NCI-H1694 (cell line): Measurements from ENCODE around the gene HCFC1.

Source experiments
- DNase-seq: peaks from one replicate; lab custom pipeline; 2025; lab: John Stamatoyannopoulos, UW

Gene HCFC1

DNA sequence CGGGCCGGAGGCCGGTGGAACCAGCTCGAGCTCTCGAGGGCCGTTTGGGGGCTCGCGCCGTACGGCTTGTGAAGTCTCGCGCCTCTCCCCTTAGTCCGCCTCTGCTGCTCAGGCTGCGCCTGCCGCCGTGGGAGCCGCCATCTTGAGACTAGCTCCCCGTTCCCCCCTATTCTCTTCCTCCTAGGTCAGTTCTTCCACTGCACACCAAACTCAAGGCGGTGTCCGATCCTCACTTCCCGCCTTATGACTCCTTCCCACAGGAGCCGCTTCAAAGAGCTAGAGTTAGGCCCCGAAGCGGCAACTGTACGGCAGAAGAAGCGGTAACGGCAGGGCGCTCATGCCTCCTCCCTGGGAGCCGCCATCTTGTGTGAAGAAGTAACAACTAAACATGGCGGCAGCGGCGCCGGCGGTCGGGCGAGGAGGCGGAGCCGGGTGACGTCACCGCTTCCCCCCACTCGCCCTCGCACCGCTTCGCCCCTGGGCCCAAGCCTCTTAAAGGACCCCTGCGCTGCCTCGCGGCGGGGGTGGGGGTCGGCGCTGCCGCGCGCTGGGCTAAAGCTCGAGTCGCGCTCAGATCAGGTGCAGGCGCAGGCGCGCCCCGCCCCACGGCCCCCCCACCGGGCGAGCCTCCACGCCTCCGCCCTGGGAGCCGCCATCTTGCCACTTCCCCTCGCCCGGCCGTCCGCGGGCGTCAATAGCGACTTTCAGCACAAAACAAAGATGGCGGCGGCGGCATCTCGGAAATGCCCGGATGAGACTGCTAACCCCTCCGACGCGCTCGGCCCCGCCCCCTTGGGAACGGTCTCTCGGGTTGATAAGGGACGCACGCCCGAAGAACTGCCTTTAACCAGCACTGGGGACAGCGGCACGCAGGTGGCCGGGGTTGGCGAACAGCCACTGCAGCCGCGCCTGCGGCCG lies at the start of gene HCFC1:
HCFC1 (minus strand) TSS at position 369 of the 918 bp plus-strand sequence. CDS start 978 bp downstream, outside the sequence.
- DNase-seq, result peak; percentile 91

DNA sequence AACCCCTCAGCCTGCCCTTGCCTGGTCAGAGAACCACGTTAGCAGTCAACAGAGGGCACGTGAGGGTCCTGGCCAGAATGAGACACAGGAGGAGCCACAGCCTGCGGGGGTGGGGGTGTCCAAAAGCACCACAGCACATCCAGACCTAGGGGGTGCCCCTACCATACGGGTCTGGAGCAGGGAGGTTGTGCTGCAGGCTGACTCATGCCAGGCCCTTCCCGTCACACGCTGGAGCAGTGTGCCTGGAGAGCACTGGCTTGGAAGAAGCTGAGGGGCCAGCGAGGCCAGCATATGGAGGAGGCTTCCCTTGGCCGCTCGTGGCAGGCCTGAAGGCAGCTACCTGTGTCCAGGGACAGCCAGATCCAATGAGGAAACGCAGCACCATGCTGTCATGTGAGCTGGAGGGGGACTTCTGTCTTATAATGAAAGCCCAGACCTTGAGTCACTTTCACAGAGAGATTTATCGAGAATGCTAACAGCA lies 49.6 kb upstream of the HCFC1 start:
- DNase-seq, result no peak

DNA sequence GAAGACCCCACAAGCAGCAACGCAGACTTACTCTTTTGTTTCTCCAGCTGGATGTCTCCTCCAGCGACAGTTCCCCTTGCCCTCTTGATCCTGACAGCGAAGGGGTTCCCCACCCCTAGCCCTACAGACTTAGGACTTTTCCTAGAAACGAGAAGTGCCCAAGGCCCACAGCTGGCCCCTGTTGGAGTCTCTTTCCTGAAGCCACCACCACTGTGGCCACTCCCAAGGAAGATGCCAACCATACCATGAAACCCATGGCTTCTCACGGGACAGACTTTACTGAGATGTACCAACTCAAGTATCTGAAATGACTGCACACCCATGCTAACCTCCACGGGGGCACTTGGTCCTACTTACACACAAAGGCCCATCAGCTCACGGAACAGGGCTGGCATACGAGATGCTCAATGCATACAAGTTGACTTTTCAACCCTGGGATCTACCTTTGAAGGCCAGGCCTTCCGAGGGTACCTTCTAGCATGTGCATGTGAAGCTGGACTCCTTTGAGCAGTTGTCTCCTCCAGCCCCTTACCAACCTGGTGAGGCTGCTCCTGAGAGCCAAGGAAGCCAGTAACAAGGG lies 49.0 kb upstream of the HCFC1 start:
- DNase-seq, result no peak

DNA sequence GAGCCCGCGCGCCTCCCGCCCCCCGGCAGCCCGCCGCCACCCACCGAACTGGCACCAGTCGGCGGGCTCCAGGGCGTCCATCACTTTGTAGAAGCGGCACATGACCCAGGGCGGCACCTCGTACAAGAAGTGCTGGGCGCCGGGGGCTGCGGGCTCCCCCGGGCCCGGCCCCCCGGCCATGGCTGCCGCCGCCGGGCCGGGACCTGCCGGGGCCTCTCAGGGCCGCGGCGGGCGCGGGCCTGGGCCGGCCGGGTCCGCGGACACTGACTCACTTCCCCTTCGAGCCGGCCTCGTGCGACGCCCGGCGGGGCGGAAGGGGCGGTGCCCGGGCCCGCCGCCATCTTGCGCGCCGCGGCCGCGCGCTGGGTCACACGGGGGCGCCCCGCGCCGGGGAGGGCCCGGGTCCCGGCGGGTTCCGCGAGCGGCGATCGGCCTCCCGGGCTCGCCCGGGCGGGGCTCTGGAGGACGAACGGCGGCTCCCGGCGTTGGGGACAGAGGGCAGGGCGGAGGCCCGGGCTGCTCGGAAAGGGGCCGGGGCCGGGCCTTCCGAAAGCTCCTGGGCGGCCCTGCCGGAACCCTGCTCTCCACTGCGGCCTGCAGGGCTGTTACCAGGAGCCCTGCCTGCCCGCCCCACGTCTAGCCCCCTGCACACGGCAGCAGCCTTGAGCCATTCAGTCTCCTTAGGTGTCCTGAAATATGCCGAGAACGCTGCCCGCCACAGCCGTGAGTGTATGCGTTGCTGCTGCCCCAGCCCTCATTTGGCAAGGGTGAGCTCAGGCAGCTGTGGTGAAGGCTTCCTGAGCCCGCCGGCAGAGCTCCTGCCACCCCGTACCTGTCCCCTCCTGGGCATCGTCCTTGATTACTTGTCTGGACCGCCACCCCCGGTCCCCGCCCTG lies 48.3 kb upstream of the HCFC1 start, which contains the start of gene IRAK1:
IRAK1 (minus strand) TSS at position 270 of the 896 bp plus-strand sequence; CDS start at position 180, 90 bp downstream.
- no peak for DNase-seq

DNA sequence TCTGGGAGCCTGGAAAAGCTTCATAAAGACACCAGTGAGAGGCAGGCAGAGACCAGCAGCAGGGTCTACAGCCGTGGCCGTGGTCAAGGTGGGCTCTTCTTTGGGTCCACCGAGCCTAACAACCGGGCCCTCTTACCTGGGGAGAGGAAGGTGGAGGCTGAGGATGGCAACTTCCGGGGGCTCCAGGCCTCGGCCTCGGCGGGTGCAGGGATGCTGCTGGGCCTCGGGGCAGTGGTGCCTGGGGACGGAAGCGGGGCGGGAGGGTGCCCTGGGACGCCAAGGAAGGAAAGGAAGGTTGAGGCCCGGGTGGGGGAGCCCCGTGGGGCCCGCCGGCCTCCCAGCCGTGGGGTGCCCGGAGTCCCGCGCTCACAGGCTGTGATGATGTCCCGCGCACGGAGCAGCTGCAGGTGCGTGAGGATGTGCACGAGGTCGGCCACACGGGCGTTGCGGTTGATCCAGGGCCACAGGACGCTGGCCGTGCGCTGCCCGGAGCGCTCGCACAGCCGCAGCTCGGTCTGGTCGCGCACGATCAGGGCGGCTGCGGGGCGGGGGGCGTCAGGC lies 47.5 kb upstream of the HCFC1 start:
- no peak for DNase-seq

DNA sequence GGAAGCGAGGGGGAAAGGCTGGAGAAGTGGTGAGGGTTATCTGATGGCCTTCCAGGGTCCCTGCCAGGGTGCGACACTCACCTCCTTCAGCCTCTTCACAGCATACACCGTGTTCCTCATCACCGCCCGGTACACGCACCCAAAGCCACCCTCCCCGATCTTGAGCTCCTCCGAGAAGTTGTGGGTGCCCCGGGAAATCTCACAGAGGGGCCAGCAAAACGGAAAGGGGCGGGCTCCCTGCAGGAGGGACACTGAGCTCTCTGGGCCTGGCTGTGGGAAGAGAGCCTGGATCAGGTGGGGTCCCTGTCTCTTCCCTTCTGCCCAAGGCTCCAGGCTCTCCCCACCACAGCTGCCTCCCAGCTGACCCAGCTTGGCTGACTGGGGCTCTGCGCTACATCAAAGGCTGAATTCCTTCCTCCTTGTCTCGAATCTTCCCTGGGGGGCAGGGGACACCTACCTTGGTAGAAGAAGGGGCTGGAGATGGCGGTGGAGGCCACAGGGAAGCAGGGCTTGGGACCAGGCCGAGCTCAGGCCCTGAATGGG lies 47.0 kb upstream of the HCFC1 start:
- no peak for DNase-seq

DNA sequence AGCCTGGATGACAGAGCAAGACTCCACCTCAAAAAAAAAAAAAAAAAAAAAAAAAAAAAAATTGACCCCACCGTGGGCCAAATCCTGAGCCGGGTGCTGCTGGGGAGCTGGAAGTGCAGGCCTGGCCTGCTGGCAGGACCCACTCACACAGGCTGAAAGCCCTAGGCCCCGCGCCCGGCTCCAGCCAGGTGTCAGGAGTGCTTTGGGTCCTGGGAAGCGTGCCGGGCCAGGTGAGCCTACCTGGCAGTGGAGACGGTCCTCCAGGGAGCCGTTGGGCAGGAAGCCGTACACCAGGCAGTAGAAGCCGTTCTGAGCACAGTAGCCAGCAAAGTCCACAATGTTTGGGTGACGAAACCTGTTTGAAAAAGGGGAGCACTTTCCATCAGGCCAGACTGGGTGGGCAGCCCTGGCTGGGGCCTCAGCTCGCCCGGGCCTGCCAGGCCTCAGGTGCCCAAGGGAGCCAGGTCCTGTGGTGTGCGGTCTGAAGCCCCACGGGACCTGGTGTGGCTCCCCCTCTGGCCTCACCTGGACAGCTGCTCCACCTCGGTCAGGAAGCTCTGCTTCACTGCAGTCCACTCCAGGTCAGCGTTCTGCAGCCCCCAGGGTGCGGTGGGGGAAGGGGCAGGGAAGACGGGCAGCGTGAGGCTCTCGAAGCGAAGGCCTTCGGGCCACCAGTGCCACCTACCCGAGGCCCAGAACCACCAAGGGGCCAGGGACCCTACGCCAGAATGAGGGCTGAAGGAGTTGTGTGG lies 46.3 kb upstream of the HCFC1 start:
- DNase-seq, result no peak

DNA sequence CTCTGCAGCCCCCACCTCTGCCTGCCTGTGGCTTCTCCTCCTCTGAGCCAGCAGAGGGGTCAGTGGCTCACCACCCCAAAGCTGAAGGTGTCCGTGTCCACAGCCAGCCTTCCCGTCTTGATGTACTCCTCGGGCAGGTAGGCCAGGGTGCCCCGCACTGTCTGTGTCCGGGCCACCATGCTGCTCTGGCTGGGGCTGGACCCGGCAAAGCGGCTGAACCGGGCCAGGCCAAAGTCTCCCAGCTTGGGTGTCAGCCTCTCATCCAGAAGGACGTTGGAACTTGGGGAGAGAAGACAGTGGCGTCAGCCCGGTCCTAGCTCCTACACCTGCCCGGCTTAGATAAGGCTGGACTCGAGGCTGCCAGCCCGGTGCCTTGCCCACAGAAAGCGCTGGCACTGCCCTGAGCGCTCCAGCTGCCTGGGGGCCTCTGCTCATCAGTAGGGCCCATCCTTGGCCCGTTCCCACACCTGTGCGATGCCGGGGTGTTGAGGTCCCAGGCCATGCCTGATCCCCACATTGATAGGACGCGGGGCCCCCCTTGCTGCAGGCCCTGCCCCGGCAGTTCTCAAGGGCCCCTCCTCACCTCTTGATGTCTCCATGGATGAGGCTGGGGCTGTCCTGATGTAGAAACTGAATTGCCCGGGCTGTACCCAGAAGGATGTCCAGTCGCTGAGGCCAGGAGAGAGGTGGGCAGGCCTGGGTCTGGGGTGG lies 44.9 kb upstream of the HCFC1 start:
- no peak for DNase-seq

DNA sequence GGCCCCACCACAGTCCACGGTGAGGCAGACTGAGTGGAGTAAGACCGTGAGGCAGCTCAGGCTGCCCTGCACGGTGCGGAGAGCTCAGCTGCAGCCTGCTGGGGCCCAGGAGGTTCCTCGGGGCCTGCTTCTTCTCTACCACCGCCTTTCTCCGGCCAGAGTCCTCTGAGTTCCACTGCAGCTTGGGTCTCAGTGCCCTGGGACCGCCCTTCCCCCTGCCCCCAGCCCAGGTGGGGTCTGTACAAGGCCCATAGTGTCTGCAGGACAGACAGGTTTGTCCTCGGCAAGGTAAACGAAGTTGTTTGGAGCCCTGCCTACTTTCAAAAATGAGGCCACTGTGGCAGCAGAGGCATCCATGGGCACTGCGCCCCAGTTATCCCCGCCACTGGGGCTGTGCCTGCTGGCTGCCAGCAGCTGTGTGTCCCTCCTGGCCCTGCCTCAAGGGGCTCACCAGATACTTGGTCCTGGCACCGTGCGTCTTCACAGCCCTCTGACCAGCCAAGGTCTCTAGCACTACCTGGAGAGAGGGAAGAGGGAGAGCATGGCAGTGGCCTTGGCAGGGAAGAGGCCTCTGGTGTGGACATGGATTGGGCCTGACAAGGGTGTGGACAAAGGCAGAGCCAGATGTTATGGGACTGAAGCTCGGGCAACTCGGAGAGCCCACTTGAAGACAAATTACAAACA lies 44.1 kb upstream of the HCFC1 start:
- no peak for DNase-seq

DNA sequence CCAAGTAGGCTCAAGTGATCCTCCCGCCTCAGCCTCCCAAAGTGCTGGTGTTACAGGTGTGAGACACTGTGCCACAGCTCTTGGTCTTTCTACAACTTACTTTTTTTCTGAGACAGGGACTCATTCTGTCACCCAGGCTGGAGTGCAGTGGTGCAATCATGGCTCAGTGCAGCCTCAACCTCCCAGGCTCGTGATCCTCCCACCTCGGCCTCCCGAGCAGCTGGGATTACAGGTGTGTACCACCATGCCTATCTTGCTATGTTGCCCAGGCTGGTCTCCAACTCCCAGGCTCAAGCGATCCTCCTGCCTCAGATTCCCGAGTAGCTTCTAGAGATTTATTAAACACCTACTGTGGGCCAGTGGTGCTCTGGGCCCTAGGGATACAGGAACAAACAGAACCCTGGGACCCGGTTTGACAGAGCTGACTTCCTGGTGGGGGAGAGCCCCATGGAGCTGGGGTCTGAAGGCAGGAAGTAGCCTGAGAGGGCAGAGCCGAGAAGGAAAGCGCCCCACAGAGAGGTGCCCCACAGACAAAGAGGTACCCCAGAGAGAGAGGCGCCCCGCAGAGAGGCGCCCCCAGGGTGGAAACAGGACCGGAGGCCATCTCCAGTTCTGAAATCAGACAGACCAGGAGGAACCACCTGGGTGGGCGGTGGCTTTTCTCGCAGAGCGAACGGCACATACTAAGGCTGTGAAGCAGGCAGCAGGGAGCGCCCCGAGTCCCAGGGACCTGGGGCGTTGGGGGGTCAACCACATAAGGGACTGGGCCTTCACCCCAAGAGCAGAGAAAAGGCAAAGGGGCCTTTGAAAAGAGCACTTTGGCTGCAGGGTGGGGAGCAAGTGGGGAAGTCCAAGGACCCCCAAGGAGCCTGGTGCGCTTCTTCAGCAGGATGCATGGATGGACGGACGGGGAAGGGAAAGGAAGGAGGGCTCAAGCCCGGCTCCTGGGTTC lies 43.1 kb upstream of the HCFC1 start:
- DNase-seq, result no peak

DNA sequence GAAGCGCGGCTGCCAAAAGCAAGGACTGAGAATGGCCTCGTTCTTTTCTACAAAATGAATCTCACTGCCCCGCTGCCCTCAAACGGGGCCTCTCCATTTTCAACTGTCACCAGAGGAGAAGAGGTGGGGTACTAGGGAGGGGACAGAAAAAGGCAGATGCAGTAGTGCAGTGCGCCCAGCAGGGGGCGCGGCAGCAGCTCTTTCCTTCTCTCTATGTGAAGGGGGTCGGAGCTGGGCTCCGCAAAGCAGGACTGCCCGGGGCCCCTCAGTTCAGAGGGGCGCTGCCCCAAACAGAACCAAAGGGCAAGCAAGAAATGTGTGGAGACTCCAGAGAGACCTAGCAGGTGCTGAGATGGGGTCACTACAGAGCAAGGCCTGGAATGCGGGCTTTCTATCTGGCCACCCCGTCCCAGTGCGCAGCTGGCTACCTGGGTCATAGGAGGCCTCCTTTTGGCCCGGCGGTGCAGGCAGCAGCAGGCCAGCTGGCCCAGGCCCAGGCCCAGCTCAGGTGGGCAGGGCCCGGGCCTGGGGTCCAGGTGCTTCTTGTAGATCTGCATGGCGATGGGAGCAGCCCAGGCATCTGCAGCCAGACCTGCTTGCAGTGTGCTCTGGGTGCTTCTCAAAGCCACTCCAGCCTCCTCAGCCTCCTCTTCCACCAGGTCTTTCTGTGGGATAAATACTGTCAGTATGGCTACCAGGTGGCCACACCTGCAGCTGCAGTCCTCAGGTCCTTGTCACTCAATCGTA lies 42.2 kb upstream of the HCFC1 start:
- peak; percentile 62 for DNase-seq

DNA sequence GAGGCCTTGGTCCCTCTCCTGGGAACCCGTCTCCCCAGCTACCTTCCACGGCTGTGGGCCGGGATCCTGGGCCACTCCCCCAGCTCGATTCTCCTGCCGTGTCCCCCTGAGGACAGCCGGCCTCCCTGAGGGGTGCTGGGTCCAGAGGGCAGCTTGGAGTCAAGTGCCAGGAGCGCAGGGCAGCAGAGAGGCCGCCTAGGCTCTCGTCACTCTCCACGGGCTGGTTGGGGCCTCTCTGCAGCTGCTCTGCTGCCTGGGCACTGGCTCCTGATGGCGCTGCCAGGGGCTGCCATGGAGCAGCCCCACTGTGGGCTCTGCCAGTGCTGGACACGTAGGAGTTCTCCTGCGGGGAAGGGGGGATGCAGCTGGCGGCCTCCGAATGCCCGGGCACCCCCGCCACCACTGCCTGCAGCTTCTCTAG lies 41.4 kb upstream of the HCFC1 start:
- no peak for DNase-seq

DNA sequence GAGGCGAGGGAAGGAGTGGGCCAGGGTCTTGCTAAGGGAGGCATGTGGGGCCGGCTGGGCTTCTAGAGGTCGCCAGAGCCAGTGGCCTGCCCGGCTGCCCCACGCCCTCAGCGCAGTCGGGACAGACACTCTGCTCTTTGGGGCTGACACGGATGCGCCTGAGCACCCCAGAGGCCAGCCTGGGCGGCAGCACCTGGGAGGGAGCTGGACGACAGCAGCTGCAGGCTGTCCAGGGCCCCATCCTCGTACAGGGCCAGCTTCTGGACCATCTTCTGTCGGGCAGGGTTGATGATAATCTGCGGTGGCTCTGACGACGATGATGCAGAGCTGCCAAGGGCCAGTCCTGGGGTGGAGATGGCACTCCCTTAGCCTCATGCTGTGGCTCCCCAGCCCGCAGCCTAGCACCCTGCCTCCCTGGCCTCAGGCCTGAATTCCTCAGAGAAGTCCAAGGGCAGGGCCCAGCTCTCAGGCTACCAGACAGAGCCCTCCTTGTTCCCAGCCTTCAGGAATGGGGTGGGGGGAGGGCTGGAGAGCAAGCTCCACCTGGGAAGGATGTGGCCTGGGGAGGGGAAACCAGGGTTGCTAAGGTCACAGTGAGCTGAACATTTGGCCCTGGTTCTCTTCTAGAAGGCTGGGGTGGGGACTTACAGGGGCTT lies 40.8 kb upstream of the HCFC1 start:
- no peak for DNase-seq

DNA sequence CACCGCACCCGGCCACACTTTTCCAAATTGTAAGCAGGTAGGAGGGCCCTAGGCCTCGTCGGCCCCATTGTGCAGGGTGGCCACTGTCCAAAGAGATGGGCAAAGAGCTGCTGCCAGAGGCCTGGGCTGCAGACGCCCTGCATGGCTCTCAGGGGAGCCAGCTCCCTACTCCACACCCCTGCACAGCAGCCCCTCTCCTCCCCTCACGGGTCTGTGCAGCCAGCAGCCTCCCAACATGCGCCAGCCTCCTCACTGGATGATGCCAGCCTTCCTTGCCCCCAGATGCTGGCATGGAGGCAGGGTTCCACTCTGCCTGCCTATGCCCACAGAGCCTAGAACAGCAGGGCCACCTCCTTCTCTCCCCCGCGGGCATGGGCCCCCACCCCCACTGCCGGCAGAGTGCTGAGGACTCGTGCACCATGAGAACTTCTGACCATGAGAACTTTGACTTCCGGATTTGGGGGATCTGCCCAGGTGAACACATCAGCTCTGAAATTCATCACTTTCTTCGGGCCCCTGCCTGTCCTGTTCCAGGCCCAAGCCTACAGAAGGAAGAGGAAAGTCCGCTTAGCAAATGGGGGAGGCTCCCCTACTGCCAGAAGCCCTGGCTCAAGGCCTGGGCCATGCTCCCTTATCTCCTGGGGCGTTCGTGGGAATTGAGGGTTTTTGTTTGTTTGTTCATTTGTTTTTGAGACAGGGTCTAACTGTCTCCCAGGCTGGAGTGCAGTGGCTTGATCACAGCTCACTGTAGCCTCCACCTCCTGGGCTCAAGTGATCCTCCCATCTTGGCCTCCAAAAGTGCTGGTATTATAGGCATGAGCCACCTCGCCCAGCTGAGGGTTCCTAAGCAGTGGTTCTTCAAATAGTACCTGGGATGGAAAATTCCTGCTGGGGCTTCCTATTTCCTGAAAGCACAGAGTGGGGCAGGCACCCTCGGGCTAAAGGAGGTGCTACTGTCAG lies 40.0 kb upstream of the HCFC1 start:
- no peak for DNase-seq

DNA sequence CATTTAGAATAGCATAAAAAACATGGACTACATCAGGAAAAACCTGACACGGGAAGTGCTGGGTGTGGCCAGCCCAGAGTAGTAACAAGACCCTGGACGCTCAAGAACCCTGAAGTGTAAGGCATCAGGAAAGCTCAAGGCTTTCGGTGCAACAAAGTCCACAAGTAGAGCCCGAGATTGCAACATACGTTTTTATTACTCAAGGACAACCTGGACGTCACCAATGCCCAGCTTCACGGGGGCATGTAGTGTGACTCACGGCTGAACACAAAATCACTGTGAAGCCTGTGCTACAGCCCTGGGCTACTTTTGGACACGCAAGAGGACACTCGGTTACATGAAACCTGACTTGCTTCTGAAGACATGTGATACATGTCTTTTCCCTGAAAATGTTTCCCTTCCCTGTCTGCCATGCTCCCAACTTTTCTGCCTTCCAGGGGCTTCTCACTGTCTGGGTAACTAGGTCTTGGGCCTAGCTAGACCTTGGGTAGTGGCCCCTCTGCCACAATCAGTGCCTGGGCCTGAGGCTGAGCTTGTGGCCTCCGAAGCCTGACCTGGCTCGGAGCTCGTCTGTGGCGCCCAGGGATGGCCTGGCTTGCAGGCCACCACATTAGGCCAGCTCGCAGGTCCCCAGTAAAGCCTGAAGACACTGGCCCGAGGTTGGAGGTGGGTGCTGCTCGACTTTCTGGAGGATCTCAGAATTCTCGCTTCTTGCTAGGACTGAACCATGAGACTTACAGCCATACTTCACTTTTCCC lies 38.9 kb upstream of the HCFC1 start:
- DNase-seq, result no peak
